ENCODE data around the gene SEMA4D.
"Not testable (repeated sequence)": the region's sequence is repeated elsewhere in the genome, so short reads cannot be mapped to it uniquely, and the experiment has no call there.

Gene SEMA4D

GRCh38 chr9:89347651-89348050 lies 150.3 kb downstream of the SEMA4D start:
- ChIA-PET POLR2A (ENCODE audit: low non-redundant PET) (interaction anchor here (0.7 kb wide), 1 partner anchor 11 kb away, joined by 9 read pairs; no protein-coding TSS in a partner anchor), CTCF (interaction anchor here (0.5 to 2.6 kb wide), 2 partner anchors 201 to 243 kb away, joined by 3 to 10 read pairs; no protein-coding TSS in a partner anchor)
- no peak for DNase-seq (ENCODE audit: low spot score)
- no peak overlapping the region for H3K27ac ChIP-seq
- no peak for TF ChIP-seq CTCF (conservative IDR thresholded peaks at IDR 0.05; ENCODE audit: low read depth)

- H3K27ac ChIP-seq, result no peak overlapping the region
- no peak for TF ChIP-seq CTCF (conservative IDR thresholded peaks at IDR 0.05; ENCODE audit: low read depth)
- no peak for DNase-seq (ENCODE audit: low spot score)
- ChIA-PET CTCF (interaction anchor here (0.6 to 2.6 kb wide), 2 partner anchors 202 to 715 kb away, joined by 6 to 10 read pairs; no protein-coding TSS in a partner anchor), POLR2A (ENCODE audit: low non-redundant PET) (interaction anchor here (0.6 kb wide), 1 partner anchor 211 kb away, joined by 8 read pairs; no protein-coding TSS in a partner anchor)
Measured at GRCh38 chr9:89346696-89347095, 151.2 kb downstream of the SEMA4D start.

GRCh38 chr9:89345476-89345875 lies 152.4 kb downstream of the SEMA4D start:
- ChIA-PET POLR2A (ENCODE audit: low non-redundant PET) (interaction anchor here (0.5 to 1.0 kb wide), 2 partner anchors 9 to 910 kb away, joined by 3 read pairs; no protein-coding TSS in a partner anchor), CTCF (no interaction called here)
- DNase-seq (ENCODE audit: low spot score), result no peak
- no peak for TF ChIP-seq CTCF (conservative IDR thresholded peaks at IDR 0.05; ENCODE audit: low read depth)
- no peak overlapping the region for H3K27ac ChIP-seq

GRCh38 chr9:89343812-89344211 lies 154.1 kb downstream of the SEMA4D start:
- DNase-seq (ENCODE audit: low spot score); POLR2A ChIA-PET (ENCODE audit: low non-redundant PET); CTCF ChIA-PET; H3K27ac ChIP-seq: not testable (repeated sequence)

- POLR2A ChIA-PET (ENCODE audit: low non-redundant PET), result no interaction called here
Measured at GRCh38 chr9:89342948-89343347, 155.0 kb downstream of the SEMA4D start.

GRCh38 chr9:89342213-89342612 lies 155.7 kb downstream of the SEMA4D start:
- CTCF ChIA-PET, result interaction anchor here (0.6 kb wide), 1 partner anchor 217 kb away, joined by 3 read pairs; no protein-coding TSS in a partner anchor
- no peak overlapping the region for H3K27ac ChIP-seq
- no peak for TF ChIP-seq CTCF (conservative IDR thresholded peaks at IDR 0.05; ENCODE audit: low read depth)
- no peak for DNase-seq (ENCODE audit: low spot score)
- POLR2A ChIA-PET (ENCODE audit: low non-redundant PET), result no interaction called here

More at GRCh38 chr9:89342948-89343347, 155.0 kb downstream of the SEMA4D start:
- DNase-seq (ENCODE audit: low spot score), result no peak
- CTCF ChIA-PET, result interaction anchor here (0.6 kb wide), 1 partner anchor 216 kb away, joined by 3 read pairs; no protein-coding TSS in a partner anchor
- TF ChIP-seq CTCF (conservative IDR thresholded peaks at IDR 0.05; ENCODE audit: low read depth), result no peak
- no peak overlapping the region for H3K27ac ChIP-seq

- POLR2A ChIA-PET (ENCODE audit: low non-redundant PET), result no interaction called here
- no peak overlapping the region for H3K27ac ChIP-seq
- no peak for DNase-seq (ENCODE audit: low spot score)
- no peak for TF ChIP-seq CTCF (conservative IDR thresholded peaks at IDR 0.05; ENCODE audit: low read depth)
- CTCF ChIA-PET, result interaction anchor here (0.6 to 0.7 kb wide), 2 partner anchors 25 to 70 kb away, joined by 3 read pairs; no protein-coding TSS in a partner anchor
Measured at GRCh38 chr9:89340332-89340731, 157.6 kb downstream of the SEMA4D start.
